ENCODE measurements around the gene LONP2. TPM values are rescaled to one million over a fixed set of nuclear protein-coding genes. Genes with fewer than 3 reads are reported as not detected.

Gene LONP2
- total RNA-seq, 1 donor = 79.9 TPM

GRCh38 chr16:48284772-48285409 lies 40.8 kb downstream of the LONP2 start:
- TF ChIP-seq, protein P1, sequence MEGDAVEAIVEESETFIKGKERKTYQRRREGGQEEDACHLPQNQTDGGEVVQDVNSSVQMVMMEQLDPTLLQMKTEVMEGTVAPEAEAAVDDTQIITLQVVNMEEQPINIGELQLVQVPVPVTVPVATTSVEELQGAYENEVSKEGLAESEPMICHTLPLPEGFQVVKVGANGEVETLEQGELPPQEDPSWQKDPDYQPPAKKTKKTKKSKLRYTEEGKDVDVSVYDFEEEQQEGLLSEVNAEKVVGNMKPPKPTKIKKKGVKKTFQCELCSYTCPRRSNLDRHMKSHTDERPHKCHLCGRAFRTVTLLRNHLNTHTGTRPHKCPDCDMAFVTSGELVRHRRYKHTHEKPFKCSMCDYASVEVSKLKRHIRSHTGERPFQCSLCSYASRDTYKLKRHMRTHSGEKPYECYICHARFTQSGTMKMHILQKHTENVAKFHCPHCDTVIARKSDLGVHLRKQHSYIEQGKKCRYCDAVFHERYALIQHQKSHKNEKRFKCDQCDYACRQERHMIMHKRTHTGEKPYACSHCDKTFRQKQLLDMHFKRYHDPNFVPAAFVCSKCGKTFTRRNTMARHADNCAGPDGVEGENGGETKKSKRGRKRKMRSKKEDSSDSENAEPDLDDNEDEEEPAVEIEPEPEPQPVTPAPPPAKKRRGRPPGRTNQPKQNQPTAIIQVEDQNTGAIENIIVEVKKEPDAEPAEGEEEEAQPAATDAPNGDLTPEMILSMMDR (IDR thresholded peaks at IDR 0.05; ENCODE audit: insufficient read depth, low read depth, low read length) = no peak
- no peak for DNase-seq (ENCODE audit: low read depth)
- no peak overlapping the region for H3K4me3 ChIP-seq (ENCODE audit: low read depth, low read length)

DNA sequence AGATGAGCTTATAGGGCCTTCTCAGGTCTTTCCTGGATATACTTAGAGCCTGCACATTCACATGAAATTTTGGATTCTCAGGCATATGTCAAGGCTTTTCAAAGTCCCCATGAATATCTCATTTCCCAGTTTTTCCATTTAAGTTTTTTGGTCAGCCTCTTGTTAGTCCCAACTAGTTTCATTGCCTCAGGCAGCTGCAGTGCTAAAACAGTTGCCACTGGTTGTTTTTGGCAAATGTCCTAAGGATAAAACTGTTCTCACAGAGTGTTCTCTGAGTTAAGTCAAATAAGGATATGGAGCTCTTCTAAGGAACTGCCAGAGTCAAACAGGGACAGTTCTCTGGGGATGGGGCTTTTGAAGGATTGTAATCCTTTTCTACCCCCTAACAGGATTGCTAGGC lies 43.1 kb downstream of the LONP2 start:
- no peak for DNase-seq (ENCODE audit: low read depth)
- TF ChIP-seq, protein P1 (IDR thresholded peaks at IDR 0.05; ENCODE audit: insufficient read depth, low read depth, low read length) = no peak
- H3K4me3 ChIP-seq (ENCODE audit: low read depth, low read length) = no peak overlapping the region

DNA sequence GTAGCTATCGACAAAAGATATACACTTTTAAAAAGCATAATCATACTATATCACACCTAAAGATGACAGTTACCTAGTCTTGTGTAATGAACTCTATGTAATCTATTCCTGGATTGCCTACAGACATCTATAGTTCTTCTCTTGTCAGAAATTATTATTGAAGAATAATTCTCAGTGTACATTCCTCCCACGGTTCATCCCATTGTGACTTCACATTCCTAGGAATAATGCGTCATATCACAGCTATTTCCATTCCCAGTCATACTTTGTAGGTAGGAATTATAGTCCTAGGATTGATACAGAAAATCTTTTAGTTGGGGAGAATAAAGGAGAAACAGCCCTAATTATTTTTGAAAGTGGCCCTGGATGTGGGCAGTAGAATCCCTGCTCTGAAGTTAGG lies 47.2 kb downstream of the LONP2 start:
- no peak for DNase-seq (ENCODE audit: low read depth)
- TF ChIP-seq, protein P1 (IDR thresholded peaks at IDR 0.05; ENCODE audit: insufficient read depth, low read depth, low read length) = no peak
- no peak overlapping the region for H3K4me3 ChIP-seq (ENCODE audit: low read depth, low read length)

- no peak for DNase-seq (ENCODE audit: low read depth)
- TF ChIP-seq, protein P1 (IDR thresholded peaks at IDR 0.05; ENCODE audit: insufficient read depth, low read depth, low read length) = no peak
Observed at GRCh38 chr16:48291754-48292153, 47.7 kb downstream of the LONP2 start.

GRCh38 chr16:48292452-48292851 lies 48.4 kb downstream of the LONP2 start:
- TF ChIP-seq, protein P1 (IDR thresholded peaks at IDR 0.05; ENCODE audit: insufficient read depth, low read depth, low read length) = no peak
- no peak overlapping the region for H3K4me3 ChIP-seq (ENCODE audit: low read depth, low read length)
- DNase-seq (ENCODE audit: low read depth) = no peak

More at GRCh38 chr16:48291754-48292153, 47.7 kb downstream of the LONP2 start:
- H3K4me3 ChIP-seq (ENCODE audit: low read depth, low read length) = no peak overlapping the region

GRCh38 chr16:48294724-48295123 lies 50.6 kb downstream of the LONP2 start:
- H3K4me3 ChIP-seq (ENCODE audit: low read depth, low read length) = no peak overlapping the region
- no peak for DNase-seq (ENCODE audit: low read depth)
- TF ChIP-seq, protein P1 (IDR thresholded peaks at IDR 0.05; ENCODE audit: insufficient read depth, low read depth, low read length) = no peak
